GM19351 (cell line): ENCODE data around the gene SIGLEC1.

Experiments
- ATAC-seq: cut with Tn5 transposase; IDR thresholded peaks from one replicate; pipeline ENCODE4 v1.9.1; 2021; ENCODE audit warnings: mild to moderate bottlenecking, moderate library complexity; ENCODE audit not compliant: unreplicated experiment

The SIGLEC1 gene

GRCh38 chr20:3702611-3703391 lies 9.6 kb downstream of the SIGLEC1 start:
- ATAC-seq = no peak

GRCh38 chr20:3701061-3701998 lies 11.1 kb downstream of the SIGLEC1 start:
- no peak for ATAC-seq

GRCh38 chr20:3699037-3699436 lies 13.4 kb downstream of the SIGLEC1 start:
- no peak for ATAC-seq

GRCh38 chr20:3698591-3699001 lies 13.8 kb downstream of the SIGLEC1 start:
- no peak for ATAC-seq

GRCh38 chr20:3697588-3698305 lies 14.7 kb downstream of the SIGLEC1 start:
- ATAC-seq = no peak

- ATAC-seq = no peak
Measured at GRCh38 chr20:3696745-3697587, 15.4 kb downstream of the SIGLEC1 start.

GRCh38 chr20:3696200-3696599 lies 16.2 kb downstream of the SIGLEC1 start:
- no peak for ATAC-seq

GRCh38 chr20:3694864-3695263 lies 17.5 kb downstream of the SIGLEC1 start:
- no peak for ATAC-seq

GRCh38 chr20:3693376-3693775 lies 19.0 kb downstream of the SIGLEC1 start:
- ATAC-seq = no peak

- no peak for ATAC-seq
Measured at GRCh38 chr20:3692706-3693294, 19.6 kb downstream of the SIGLEC1 start.

- ATAC-seq = no peak
Measured at GRCh38 chr20:3691897-3692296, 20.5 kb downstream of the SIGLEC1 start.

- ATAC-seq = no peak
Measured at GRCh38 chr20:3691306-3691705, 21.1 kb downstream of the SIGLEC1 start.

- no peak for ATAC-seq
Measured at GRCh38 chr20:3690413-3690812, 22.0 kb downstream of the SIGLEC1 start.

- ATAC-seq = no peak
Measured at GRCh38 chr20:3689978-3690377, 22.4 kb downstream of the SIGLEC1 start.

GRCh38 chr20:3687655-3688054 lies 24.7 kb downstream of the SIGLEC1 start:
- no peak for ATAC-seq

- ATAC-seq = no peak
Measured at GRCh38 chr20:3686867-3687321, 25.5 kb downstream of the SIGLEC1 start.

GRCh38 chr20:3686421-3686820 lies 26.0 kb downstream of the SIGLEC1 start:
- ATAC-seq = no peak

GRCh38 chr20:3685341-3685740 lies 27.1 kb downstream of the SIGLEC1 start:
- ATAC-seq = no peak

- ATAC-seq = no peak
Measured at GRCh38 chr20:3681931-3682781, 30.2 kb downstream of the SIGLEC1 start, which contains the start of gene ADAM33. Gene ADAM33 (minus strand): TSS chr20:3682010. CDS start chr20:3682004, 6 bp downstream.
